ENCODE measurements around the gene CUL3.

CUL3 gene

DNA sequence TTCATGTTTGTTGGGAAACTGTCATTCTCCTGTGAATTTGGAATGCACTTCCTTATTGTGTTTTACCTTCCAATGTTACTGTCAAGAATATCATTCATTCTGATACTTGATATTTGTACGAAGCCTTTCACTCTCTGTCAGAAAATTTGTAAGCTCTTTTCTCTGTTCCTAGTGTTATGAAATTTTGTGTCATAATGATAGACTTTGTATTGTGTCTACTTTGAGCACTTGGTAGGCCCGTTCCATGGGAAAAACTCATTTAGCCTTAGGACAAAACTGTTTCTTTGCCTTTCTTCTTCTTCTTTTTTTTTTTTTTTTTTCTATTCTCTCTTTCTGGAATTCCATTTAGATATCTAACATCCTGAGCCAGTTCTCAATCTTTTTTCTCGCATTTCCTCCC lies 131.3 kb downstream of the CUL3 start:
- Histone ChIP-seq H3K4me3 (ENCODE audit: insufficient read depth, low read length, poor library complexity, severe bottlenecking) (no peak overlapping the region), H3K27me3 (ENCODE audit: low read length) (no peaks in the 10 kb centered on the region), H3K27ac (ENCODE audit: low read depth, low read length) (no peak overlapping the region), H3K9me2 (replicated peaks; ENCODE audit: insufficient read depth, low read length) (no peaks in the 10 kb centered on the region), H4K20me1 (ENCODE audit: low read depth, low read length) (no peaks in the 10 kb centered on the region), H3K36me3 (ENCODE audit: low read length) (no peaks in the 10 kb centered on the region), H3F3A (ENCODE audit: insufficient read depth) (no peaks in the 10 kb centered on the region), H3K4me2 (ENCODE audit: low read depth, low read length, poor library complexity, severe bottlenecking) (no peak overlapping the region), H2AFZ (ENCODE audit: low read depth, low read length, severe bottlenecking) (no peak overlapping the region), H3K79me2 (ENCODE audit: insufficient read depth, low read length) (no peaks in the 10 kb centered on the region), H3K9ac (ENCODE audit: low read length) (no peak overlapping the region), H3K9me3 (ENCODE audit: insufficient read depth, low read length) (no peaks in the 10 kb centered on the region)
- no peak for TF ChIP-seq EZH2phosphoT487 (conservative IDR thresholded peaks at IDR 0.05; ENCODE audit: low read length)
- TF ChIP-seq, protein P1, sequence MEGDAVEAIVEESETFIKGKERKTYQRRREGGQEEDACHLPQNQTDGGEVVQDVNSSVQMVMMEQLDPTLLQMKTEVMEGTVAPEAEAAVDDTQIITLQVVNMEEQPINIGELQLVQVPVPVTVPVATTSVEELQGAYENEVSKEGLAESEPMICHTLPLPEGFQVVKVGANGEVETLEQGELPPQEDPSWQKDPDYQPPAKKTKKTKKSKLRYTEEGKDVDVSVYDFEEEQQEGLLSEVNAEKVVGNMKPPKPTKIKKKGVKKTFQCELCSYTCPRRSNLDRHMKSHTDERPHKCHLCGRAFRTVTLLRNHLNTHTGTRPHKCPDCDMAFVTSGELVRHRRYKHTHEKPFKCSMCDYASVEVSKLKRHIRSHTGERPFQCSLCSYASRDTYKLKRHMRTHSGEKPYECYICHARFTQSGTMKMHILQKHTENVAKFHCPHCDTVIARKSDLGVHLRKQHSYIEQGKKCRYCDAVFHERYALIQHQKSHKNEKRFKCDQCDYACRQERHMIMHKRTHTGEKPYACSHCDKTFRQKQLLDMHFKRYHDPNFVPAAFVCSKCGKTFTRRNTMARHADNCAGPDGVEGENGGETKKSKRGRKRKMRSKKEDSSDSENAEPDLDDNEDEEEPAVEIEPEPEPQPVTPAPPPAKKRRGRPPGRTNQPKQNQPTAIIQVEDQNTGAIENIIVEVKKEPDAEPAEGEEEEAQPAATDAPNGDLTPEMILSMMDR (IDR thresholded peaks at IDR 0.05; ENCODE audit: insufficient read depth, low read length, poor library complexity, severe bottlenecking), result no peak

GRCh38 chr2:224449212-224450147 lies 135.7 kb downstream of the CUL3 start:
- Histone ChIP-seq H4K20me1 (ENCODE audit: low read depth, low read length) (no peaks in the 10 kb centered on the region), H3K9me3 (ENCODE audit: insufficient read depth, low read length) (no peaks in the 10 kb centered on the region), H3K4me2 (ENCODE audit: low read depth, low read length, poor library complexity, severe bottlenecking) (no peak overlapping the region), H3K27ac (ENCODE audit: low read depth, low read length) (no peak overlapping the region), H3K27me3 (ENCODE audit: low read length) (no peaks in the 10 kb centered on the region), H3K4me3 (ENCODE audit: insufficient read depth, low read length, poor library complexity, severe bottlenecking) (no peak overlapping the region), H2AFZ (ENCODE audit: low read depth, low read length, severe bottlenecking) (no peak overlapping the region), H3K9me2 (replicated peaks; ENCODE audit: insufficient read depth, low read length) (no peaks in the 10 kb centered on the region), H3K9ac (ENCODE audit: low read length) (no peak overlapping the region), H3K36me3 (ENCODE audit: low read length) (no peaks in the 10 kb centered on the region), H3F3A (ENCODE audit: insufficient read depth) (no peaks in the 10 kb centered on the region), H3K79me2 (ENCODE audit: insufficient read depth, low read length) (no peaks in the 10 kb centered on the region)
- TF ChIP-seq, protein P1 (IDR thresholded peaks at IDR 0.05; ENCODE audit: insufficient read depth, low read length, poor library complexity, severe bottlenecking), result peak; percentile 42
- no peak for TF ChIP-seq EZH2phosphoT487 (conservative IDR thresholded peaks at IDR 0.05; ENCODE audit: low read length)

DNA sequence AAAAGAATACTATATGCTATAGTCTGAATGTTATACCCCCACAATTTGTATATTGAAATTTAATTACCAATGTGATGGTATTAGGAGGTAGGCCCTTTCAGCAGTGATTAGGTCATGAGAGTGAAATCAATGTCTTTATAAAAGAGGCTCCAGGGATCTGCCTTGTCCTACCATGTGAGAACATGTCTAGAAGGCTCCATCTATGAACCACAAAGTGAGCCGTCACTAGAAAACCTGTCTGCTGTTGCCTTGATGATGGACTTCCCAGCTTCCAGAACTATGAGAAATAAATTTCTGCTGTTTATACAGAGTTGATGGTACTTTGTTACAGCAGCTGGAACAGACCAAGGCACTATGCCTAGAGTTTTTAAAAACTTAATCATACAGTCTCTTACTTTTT lies 136.9 kb downstream of the CUL3 start:
- no peaks in the 10 kb centered on the region for H3K9me2 ChIP-seq (replicated peaks; ENCODE audit: insufficient read depth, low read length)
- H3K27ac ChIP-seq (ENCODE audit: low read depth, low read length), result no peak overlapping the region
- H3K9me3 ChIP-seq (ENCODE audit: insufficient read depth, low read length), result no peaks in the 10 kb centered on the region
- no peaks in the 10 kb centered on the region for H4K20me1 ChIP-seq (ENCODE audit: low read depth, low read length)
- no peak overlapping the region for H3K9ac ChIP-seq (ENCODE audit: low read length)
- H3K4me2 ChIP-seq (ENCODE audit: low read depth, low read length, poor library complexity, severe bottlenecking), result no peak overlapping the region
- no peaks in the 10 kb centered on the region for H3K79me2 ChIP-seq (ENCODE audit: insufficient read depth, low read length)
- H3K36me3 ChIP-seq (ENCODE audit: low read length), result no peaks in the 10 kb centered on the region
- H2AFZ ChIP-seq (ENCODE audit: low read depth, low read length, severe bottlenecking), result no peak overlapping the region
- no peaks in the 10 kb centered on the region for H3K27me3 ChIP-seq (ENCODE audit: low read length)
- no peaks in the 10 kb centered on the region for H3F3A ChIP-seq (ENCODE audit: insufficient read depth)
- TF ChIP-seq EZH2phosphoT487 (conservative IDR thresholded peaks at IDR 0.05; ENCODE audit: low read length), result no peak
- TF ChIP-seq, protein P1 (IDR thresholded peaks at IDR 0.05; ENCODE audit: insufficient read depth, low read length, poor library complexity, severe bottlenecking), result no peak
- no peak overlapping the region for H3K4me3 ChIP-seq (ENCODE audit: insufficient read depth, low read length, poor library complexity, severe bottlenecking)
